Left forelimb (tissue), 1 donor: ENCODE measurements around the gene MGST1.

Source experiments
- DNase-seq: peaks from one replicate; pipeline ENCODE4 v3.0.0-alpha.2; 2018; ENCODE audit warnings: low spot score

Gene MGST1, protein sequence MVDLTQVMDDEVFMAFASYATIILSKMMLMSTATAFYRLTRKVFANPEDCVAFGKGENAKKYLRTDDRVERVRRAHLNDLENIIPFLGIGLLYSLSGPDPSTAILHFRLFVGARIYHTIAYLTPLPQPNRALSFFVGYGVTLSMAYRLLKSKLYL

DNA sequence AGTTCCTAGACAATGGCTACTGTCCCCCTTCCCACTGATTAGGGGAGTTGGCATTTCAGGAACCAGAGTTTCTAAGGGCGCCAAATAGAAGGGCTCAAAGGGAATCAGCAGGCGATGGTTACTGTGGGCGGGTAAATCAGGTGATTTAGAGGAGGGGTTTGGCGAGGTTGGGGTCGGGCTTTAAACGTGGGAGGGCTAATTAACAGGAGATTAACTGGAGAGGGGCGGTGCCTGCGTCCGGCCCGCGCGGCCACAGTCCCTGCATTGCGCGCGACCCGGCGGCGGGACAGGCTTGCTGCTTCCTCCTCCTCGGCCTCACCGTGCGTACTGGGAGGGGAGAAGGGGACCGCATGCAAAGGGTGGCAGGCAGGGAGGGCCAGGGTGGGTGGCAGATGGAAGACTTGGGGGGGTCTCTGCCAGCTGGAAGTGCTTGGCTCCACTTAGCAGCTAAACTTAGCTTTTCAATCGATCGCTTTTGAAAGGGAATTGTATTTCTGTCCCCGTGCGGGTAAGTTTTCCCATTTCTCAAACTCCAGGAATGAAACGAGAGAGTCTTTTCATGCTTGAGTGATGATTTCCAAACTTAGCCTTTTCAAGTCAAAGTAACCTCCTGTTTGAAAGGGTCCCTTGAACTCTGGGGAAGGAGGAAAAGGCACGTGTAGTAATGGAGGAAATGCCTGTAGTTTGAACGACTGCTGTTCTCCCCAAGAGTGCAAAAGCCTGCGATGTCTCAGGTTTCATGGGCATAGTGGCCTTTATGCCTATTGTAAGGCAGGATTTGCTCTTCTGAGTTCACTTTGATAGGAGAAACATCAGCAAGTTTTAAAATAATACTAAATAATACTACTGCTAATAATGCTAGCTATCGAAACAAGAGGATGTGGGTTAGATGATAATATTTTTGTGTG lies at the start of gene MGST1:
Gene MGST1 (plus strand): TSS at position 255 of the 908 bp plus-strand sequence. CDS start 6,608 bp downstream, outside the sequence.
- peak; percentile 74 for DNase-seq

DNA sequence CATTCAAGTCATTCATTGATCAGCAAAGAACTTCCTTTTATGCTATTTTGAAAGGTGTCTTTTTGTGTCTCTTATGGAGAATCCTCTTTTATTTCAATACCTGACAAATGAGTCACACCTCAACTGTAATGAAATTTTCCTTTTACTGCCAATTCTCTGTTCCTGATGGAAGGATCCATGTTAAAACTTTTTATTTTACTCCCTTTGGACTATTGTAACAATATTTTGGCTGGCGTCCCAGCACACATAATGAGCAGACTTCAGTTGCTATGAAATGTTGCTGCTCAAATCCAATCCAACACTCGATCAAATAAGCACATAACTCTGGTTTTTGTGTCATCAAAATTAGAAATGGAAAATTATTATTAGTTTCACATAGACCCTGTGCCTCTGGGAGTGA lies 48.0 kb upstream of the MGST1 start:
- no peak for DNase-seq

DNA sequence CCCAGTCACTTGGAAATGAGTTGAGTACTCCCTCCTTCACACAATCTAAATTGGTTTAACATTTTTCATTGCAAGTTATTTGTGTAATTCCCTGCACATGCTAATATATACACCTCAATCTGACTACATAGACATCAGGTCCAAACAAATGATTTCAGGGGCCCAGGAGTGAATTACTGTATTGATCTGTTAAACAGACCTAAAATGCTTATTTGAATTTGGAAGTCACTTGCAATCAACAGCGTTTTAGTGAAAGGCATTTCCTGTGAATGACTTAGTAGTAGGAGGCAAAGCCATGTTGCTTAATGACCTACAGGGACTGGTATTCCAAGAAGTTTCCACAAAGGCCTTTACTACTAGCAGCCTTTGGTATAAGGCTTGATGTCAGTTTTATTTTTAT lies 47.3 kb upstream of the MGST1 start:
- no peak for DNase-seq

DNA sequence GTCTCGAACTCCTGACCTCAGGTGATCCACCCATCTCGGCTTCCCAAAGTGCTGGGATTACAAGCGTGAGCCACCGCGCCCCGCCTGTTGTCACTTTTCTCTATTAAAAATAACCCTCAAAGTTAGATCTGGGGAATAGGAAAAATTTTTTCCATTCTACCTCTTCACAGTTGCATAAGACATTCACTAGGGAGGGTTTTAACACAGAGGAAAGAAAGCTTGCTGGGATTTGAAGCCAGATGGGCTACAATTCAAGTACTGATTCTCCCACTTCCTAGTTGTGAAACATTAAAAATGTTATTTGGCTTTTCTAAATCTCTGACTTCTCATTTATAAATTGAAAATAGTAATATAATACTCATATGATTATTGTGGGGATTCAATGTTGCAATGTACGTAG lies 46.7 kb upstream of the MGST1 start:
- DNase-seq, result no peak

DNA sequence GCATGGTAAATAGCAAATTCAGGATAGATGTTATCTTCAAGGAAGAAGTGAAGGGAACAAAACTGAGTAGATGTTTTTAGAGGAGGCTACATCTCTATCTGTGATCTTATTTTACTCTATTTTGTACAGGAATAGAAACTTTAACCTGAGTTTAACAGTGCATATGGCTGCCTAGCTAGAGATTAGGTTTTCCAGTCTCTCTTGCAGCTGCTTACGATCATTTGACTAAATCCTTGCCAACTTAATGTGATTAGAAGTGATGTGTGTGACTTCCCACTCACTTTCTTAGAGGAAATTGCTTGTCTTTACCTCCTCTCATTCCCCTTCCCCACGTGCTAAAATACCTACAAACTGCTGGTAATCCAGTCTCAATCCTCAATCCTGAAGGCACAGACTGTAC lies 43.5 kb upstream of the MGST1 start:
- DNase-seq, result no peak

DNA sequence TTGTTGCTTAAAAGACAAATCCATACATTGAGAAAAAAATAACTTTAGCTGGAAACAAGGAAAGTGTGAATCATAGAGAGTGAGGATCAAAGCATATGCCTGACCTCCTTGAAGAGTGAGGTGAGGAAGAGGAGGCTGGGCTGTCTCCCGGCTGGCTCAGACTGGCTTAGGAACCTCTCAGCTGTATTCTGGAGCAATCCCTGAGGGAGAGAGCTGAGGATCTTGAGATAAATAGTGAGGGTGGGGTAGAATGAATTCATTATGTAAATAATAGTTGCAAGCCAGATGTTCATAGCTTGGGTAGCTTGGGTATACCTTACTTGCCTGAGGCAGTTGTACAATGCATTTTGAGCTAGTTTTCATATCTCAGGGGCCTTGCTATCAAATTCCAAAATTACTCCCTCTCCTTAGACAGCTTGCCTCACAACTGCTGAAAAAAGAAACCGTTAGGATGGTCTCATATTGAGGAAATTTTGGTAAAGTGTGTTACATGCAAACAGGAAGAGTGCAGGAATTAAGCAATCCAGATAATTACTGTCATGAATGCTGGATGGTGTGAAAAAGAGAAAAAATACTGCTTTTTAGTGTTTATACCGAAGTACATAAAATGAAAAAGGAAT lies 39.5 kb upstream of the MGST1 start:
- no peak for DNase-seq

DNA sequence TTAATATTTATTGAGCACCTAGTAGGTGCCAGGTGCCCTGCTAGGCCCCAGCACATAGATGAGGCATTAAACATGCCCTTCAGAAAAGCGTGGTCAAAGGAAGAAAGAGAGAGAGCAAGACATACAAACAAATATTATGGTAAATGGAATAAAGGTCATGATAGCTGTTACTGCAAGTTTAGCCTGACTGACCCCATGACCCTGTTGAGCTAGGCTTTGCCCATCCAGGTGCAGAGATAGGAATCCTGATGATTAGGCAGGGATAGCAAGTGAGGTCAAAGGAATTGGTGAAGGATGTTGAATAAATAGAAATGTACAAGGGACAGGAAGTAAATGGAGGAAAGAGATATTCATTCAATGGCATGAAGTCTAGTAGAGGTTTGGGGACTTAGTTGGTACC lies 36.5 kb upstream of the MGST1 start:
- DNase-seq, result no peak

DNA sequence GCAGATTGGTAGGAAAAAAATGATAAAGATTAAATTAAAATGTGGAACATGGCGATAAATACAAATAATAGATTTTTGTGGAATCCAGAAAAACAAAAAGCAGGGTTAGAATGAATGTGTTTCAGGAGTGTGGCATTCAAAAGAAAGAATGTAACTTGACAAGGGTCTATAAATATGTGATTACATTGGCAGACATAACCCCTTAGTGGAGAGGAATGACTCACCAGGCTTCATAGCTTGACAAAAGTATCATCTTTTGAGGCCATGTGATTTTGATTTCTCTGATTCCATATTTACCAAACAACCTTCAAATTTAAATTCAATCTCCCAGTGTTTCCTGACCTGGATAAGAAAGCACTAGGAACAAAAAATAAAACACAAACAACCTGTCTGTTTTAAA lies 24.4 kb upstream of the MGST1 start:
- no peak for DNase-seq

DNA sequence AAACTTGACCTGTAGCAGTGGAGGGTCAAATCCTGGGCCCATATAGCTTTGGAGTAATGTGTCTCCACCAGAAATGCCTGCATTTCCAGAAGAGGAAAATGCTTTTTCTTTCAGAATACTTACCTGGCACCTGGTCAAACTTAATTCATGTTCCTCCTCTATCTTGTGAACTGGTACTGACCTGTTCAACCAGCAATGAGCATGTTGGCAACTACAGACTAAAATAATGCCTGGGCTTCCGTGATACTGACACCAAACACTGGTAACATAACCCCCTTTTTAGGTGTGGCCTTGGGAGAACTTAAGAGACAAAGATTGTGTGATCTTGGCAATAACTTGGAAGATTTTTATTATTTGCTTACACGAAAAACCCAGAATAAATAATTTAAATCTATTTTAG lies 23.8 kb upstream of the MGST1 start:
- DNase-seq, result no peak

DNA sequence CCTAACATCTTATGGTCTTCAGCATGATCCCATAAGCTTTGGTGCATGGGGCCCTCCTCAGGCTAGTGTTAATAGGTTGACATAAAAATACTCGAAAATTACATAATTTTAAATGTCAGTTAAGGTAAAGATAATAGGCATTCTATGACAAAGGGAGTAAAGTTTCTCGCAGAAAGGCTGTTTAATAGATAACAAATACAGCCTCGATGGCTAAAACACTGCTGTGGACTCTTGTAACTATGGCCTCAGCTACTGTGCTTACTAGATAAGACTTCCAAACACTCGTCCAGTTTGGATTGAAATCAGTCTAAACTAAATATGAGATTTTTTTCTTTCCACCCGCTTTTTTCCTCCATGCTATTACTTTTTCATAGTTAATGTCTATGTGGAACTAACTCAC lies 23.2 kb upstream of the MGST1 start:
- DNase-seq, result no peak

DNA sequence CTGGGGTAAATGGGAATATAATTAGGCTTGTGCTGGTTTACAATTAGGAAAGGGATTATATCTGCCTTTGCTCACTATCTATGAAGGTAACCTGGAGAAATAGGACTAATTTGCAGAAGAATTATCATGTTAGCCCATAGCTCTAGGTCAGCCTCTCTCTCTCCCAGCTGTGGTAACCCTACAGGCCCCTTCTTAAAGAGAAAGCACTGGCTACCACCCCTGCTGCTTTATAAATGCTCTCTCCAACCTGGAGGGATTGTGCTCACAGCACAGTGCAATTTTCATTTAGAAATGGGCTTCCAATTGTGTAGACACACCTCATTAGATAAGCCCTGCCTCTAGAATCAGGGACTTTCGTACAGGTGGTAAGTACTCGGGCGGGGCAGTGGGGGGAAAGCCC lies 22.7 kb upstream of the MGST1 start:
- no peak for DNase-seq

DNA sequence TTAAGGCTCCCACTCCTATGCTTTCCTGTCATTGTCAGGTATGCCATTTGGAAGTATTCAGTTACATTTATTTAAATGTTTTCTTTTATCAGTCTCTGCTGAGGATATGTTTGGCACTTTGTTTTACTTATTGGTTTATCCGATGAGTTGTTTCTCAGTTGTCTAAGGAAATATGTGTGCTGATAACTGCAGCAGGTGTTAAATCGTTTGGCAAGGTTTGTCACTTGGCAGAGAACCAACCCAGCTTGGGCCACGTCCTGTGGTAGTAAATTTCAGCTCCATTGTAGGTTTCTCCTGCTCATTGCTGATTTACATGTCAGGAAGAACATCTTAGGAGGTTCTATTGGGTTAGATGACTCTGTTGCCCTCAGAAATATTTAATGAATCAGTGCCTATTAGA lies 22.0 kb upstream of the MGST1 start:
- DNase-seq, result no peak

DNA sequence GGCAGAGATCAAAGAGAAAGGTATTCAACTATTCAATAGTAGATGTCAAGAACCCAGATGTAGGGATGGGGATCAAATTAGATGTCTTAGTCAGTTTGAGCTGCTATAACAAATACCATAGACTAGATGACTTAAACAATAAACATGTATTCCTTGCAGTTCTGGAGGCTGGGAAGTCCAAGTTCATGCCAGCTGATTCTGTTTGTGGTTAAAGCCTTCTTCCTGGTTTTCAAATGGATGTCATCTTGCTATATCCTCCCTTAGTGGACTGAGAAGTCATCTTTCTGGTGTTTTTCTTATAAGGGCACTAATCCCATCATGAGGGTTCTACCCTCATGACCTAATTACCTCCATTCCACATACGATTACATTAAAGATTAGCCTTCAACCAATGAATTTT lies 19.5 kb upstream of the MGST1 start:
- no peak for DNase-seq

DNA sequence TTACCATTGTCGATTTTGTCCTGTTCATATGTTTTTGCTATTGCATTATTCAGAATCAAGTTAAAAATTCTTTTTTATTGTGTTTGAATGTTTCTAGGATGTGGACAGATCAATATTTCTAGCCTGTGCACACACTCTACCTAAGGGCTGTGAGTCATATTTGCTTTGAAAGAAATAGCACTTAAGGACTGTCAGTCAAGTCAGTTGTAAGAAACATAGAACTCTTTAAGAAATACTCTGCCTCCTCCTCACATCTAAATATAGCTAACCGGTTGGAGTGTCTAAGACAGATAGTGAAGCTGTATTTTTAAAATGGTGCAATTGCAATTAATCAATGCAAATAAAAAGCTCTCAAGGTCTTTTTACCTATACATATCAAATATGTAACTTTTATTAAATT lies 17.9 kb upstream of the MGST1 start:
- no peak for DNase-seq

DNA sequence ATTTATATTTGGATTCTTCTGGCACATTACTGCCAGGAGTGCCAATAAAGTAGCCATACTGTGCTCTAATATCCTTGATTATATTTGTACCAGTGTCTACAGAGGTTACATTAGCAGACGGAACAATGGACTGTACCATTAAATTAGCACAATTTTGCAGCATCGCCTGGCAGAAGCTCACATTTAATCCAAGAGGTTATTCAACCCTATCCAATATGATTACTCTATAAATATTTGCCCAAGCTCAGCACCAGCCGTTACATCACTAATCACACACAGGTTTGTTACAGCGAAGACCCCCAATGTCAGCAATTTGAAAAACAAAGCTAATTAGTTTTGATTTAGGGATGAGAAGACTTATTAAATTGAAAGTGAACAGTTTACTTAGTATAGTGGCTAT lies 16.9 kb upstream of the MGST1 start:
- no peak for DNase-seq

DNA sequence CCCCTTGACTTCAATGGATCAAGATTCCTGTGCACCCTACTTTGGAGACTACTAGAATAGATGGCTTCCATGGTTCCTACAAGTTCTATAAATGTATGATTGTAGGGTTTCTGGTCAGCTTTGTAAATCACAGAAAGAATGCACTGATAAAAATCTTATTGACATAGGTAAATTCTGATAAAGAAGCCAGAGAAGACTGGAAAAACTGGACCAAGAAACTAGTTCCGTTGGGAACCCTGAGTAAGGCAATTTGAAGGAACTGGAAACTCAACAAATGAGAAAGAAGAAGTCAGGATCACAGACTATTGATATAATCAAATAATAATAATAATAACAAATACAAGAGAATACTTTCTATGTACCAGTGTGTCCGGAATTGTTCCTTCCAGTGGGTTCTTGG lies 15.4 kb upstream of the MGST1 start:
- DNase-seq, result no peak

DNA sequence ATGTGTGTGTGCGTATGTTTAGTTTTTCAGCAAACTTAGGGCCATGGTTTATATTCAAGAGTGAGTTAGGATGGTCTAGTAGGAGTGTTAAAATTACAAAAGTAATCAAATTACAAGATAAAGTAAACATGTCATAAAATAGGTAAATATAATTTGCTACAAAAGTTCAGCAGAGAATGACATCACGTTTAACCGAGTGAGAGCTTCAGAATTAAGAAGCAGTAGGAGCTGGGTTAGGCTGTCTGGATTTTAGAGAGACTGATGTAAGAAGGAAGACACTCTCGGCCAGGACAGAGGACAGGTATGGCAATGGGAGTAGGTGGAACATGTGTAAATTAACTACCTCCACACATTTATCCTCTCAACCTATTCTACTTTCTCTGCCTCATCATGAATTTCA lies 11.6 kb upstream of the MGST1 start:
- DNase-seq, result no peak

DNA sequence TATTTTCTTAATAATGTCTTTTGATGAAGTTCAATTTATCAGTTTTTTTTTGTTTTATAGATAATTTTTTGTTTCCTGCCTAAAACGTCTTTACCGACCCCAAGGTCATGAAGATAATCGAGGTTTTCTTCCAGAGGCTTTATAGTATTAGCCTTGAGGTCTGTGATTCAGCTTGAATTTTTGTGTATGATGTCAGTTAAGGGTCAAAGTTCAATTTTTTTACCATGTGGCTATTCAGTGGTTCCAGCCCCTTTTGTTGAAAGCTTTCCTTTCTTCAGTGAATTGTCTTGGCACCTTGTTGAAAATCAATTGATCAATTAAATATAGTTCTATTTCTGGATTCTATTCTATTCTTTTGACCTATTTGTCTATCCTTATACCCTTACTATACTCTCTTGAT lies 3.2 kb upstream of the MGST1 start:
- DNase-seq, result no peak

DNA sequence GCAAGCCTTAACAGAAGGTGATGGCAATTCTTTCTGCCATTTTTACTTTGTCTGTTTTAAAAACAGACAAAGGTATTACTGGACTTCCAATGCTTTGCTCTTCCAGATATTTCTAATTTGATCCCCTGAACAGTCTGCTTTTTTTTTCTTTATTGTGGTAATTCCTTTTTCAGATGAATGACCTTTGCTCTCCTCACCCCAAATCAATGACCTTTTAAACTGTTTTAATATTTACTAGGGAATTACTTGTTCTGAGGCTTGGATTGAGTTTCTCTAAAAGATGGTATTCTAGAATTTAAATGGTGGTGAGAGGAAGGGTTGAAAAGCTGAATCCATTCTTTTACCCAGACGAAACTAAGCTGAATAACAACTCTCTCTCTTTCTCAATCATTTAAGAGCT lies 2.3 kb upstream of the MGST1 start:
- DNase-seq, result no peak

DNA sequence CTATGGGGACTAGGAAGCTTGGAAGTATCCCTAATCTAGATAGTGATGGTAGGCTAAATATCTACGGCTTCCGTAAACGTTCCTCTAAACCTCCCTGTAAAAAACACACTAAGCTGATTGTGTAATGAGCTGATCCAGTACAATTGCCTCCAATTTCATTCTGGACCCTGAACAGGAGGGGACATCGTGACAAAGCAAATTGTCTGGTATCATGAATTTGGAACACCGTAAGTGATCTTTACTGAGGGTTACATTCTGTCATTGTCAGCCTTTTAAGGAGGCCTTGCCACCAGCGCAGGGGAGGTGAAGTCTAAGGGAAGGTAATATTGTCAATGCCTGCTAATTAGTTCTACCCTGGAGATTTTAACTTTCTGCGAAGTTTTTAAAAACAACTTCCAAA lies 487 bp upstream of the MGST1 start:
- no peak for DNase-seq

DNA sequence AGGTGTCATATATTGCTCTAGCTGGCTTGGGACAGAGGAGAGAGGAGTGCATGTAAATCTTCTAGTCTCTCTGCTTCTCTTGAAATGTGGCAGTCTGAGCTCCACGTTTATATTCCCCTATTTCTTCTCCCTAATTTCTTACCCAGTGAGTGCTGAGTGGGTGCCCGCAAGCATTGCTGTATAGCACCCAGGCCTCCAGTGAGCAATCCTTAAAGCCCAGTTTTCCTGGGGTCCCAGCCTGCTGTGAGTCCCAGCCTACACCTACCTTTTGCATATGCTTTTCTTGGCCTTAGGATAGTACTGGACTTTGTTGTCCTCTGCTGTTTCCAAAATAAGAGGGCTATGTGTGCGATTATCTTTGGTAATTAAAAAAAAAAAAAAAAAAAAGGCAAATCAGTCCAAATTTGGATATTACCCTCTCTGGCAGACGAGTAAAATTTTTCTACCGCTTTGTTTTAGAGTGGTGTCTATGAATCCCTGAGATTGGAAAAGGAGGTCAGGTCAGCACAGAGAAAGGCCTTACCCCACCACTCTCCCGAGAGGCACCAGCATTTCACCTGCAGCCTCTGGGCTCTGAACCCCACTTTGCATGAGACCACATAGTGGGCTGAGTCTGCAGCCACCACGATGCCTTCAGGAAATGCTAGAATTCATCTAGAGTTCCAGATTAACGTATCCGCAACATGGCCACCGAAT lies 1.1 kb downstream of the MGST1 start:
- DNase-seq, result no peak

DNA sequence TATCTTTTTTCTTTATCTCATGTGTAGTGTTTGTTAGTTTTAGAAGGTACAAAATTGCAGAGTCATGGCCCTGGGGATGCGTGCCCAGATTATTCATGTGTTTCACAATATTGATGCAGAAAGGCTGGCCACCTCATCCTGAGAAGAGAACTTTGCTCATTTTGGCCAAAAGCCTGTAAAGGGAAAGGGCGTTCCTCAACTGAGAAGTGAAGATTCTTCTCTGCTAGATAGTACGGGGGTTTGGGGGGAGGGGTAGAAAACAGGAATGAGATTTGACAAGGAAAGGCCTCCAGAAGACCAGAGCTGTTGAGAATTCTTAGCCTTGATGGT lies 1.7 kb downstream of the MGST1 start:
- DNase-seq, result no peak

DNA sequence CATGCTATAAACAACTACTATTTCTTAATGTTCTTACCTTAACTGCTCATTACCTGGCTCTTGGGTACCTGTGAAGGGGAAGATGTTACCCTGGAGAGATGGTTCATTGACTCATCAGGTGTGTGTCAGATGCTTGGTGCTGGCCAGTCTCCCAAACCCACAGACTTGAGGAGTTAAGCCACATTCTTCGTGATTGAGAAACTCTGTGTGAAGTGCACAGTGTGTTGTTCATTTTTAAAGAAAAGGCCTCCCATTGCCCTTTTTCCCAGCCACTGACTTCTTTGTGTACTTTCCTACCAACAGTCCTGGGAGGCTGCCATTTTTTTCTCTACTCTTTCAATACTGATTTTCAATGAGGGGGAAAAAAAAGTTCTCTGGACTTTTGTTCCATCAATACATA lies 3.2 kb downstream of the MGST1 start:
- no peak for DNase-seq
